ENCODE results near the gene ZC3H15.
A peak's percentile ranks its signal among the peaks of the same experiment; 100 is the strongest.

Gene ZC3H15

GRCh38 chr2:186542002-186542401 lies 55.9 kb downstream of the ZC3H15 start:
- no peak for DNase-seq (ENCODE audit: low read depth, low spot score)

GRCh38 chr2:186543561-186544131 lies 57.6 kb downstream of the ZC3H15 start:
- DNase-seq (ENCODE audit: low read depth, low spot score): peak; percentile 15

- peak; percentile 46 for DNase-seq (ENCODE audit: low read depth, low spot score)
Observed at GRCh38 chr2:186544255-186544675, 58.2 kb downstream of the ZC3H15 start.

GRCh38 chr2:186546846-186547245 lies 60.8 kb downstream of the ZC3H15 start:
- DNase-seq (ENCODE audit: low read depth, low spot score): no peak

GRCh38 chr2:186551323-186552050 lies 65.4 kb downstream of the ZC3H15 start:
- DNase-seq (ENCODE audit: low read depth, low spot score): no peak

- DNase-seq (ENCODE audit: low read depth, low spot score): no peak
Observed at GRCh38 chr2:186554429-186554828, 68.4 kb downstream of the ZC3H15 start.

- DNase-seq (ENCODE audit: low read depth, low spot score): no peak
Observed at GRCh38 chr2:186554850-186555671, 69.0 kb downstream of the ZC3H15 start.

GRCh38 chr2:186558512-186559276 lies 72.6 kb downstream of the ZC3H15 start:
- no peak for DNase-seq (ENCODE audit: low read depth, low spot score)
